NCI-H2196 (cell line): Measurements from ENCODE around the gene AMN.

Experiments used
- DNase-seq: peaks from one replicate; lab custom pipeline; 2025; ENCODE audit not compliant: unreplicated experiment; lab: John Stamatoyannopoulos, UW

The AMN gene

GRCh38 chr14:102965971-102966655, 43.6 kb downstream of the AMN start:
- DNase-seq, result no peak

- no peak for DNase-seq
Measured at GRCh38 chr14:102966681-102967505, 44.4 kb downstream of the AMN start.

- DNase-seq, result no peak
Measured at GRCh38 chr14:102967506-102967795, 45.0 kb downstream of the AMN start.

GRCh38 chr14:102968306-102968705, 45.8 kb downstream of the AMN start:
- no peak for DNase-seq

- no peak for DNase-seq
Measured at GRCh38 chr14:102969060-102969791, 46.8 kb downstream of the AMN start.

GRCh38 chr14:102969901-102970300, 47.4 kb downstream of the AMN start:
- DNase-seq, result no peak

GRCh38 chr14:102970496-102970895, 48.0 kb downstream of the AMN start:
- no peak for DNase-seq

GRCh38 chr14:102971314-102971713, 48.9 kb downstream of the AMN start:
- DNase-seq, result no peak

GRCh38 chr14:102971836-102972606, 49.6 kb downstream of the AMN start:
- DNase-seq, result no peak

- DNase-seq, result no peak
Measured at GRCh38 chr14:102973706-102974285, 51.3 kb downstream of the AMN start.

- no peak for DNase-seq
Measured at GRCh38 chr14:102975662-102976061, 53.2 kb downstream of the AMN start.

- DNase-seq, result no peak
Measured at GRCh38 chr14:102977475-102977874, 55.0 kb downstream of the AMN start.

- DNase-seq, result no peak
Measured at GRCh38 chr14:102979406-102979805, 56.9 kb downstream of the AMN start.

- DNase-seq, result no peak
Measured at GRCh38 chr14:102980409-102980810, 57.9 kb downstream of the AMN start.
